ENCODE data around the gene ZNF92.
"Not testable (repeated sequence)": the region's sequence is repeated elsewhere in the genome, so short reads cannot be mapped to it uniquely, and the experiment has no call there.

DNA sequence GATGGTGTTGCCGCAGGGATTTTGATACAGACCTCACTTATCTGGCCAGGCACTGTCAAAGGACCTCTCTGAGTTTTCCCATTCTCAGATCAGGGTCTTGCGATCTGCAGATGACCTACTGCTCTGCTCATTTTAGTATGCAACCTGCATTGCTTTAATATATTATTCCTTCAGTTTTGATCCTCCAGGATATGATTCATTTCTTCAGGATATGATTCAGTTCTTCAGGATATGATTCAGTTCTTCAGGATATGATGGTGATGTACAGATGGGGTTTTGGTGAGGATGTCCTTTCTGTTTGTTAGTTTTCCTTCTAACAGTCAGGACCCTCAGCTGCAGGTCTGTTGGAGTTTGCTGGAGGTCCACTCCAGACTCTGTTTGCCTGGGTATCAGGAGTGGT, 33.1 kb downstream of the ZNF92 start:
- TF ChIP-seq POLR2A (IDR thresholded peaks at IDR 0.05; ENCODE audit: extremely low read depth, insufficient read length) = not testable (repeated sequence)
- TF ChIP-seq, protein P1, sequence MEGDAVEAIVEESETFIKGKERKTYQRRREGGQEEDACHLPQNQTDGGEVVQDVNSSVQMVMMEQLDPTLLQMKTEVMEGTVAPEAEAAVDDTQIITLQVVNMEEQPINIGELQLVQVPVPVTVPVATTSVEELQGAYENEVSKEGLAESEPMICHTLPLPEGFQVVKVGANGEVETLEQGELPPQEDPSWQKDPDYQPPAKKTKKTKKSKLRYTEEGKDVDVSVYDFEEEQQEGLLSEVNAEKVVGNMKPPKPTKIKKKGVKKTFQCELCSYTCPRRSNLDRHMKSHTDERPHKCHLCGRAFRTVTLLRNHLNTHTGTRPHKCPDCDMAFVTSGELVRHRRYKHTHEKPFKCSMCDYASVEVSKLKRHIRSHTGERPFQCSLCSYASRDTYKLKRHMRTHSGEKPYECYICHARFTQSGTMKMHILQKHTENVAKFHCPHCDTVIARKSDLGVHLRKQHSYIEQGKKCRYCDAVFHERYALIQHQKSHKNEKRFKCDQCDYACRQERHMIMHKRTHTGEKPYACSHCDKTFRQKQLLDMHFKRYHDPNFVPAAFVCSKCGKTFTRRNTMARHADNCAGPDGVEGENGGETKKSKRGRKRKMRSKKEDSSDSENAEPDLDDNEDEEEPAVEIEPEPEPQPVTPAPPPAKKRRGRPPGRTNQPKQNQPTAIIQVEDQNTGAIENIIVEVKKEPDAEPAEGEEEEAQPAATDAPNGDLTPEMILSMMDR (IDR thresholded peaks at IDR 0.05; ENCODE audit: low read depth, low read length) = not testable (repeated sequence)
